HepG2 (cell line): ENCODE data around the gene NRSN2. TPM values are rescaled to one million over a fixed set of nuclear protein-coding genes. Genes with fewer than 3 reads are reported as not detected.

Source experiments
- BHLHE40 ChIP-seq: IDR thresholded peaks from 2 replicates; pipeline ENCODE4 v1.6.1; 2011; ENCODE audit warnings: low read length, improper control_type of control experiment
- FOXC1 ChIP-seq: sonication (generic); formaldehyde crosslinking; IDR thresholded peaks from 2 replicates; pipeline ENCODE4 v1.8.0; 2022; ENCODE audit warnings: mild to moderate bottlenecking, missing genetic modification reagents, borderline replicate concordance
- GTF3A ChIP-seq: sonication (generic); formaldehyde crosslinking; conservative IDR thresholded peaks from 2 replicates; pipeline ENCODE4 v1.4.0; 2020; ENCODE audit warnings: mild to moderate bottlenecking, missing genetic modification reagents
- ISL2 ChIP-seq: sonication (generic); formaldehyde crosslinking; IDR thresholded peaks from 2 replicates; pipeline ENCODE4 v1.5.0; 2020; ENCODE audit warnings: missing genetic modification reagents
- MYNN ChIP-seq: sonication (generic); formaldehyde crosslinking; IDR thresholded peaks from 2 replicates; pipeline ENCODE4 v1.4.0; 2020; ENCODE audit warnings: mild to moderate bottlenecking, low read depth, missing genetic modification reagents
- NFE2 ChIP-seq: sonication (generic); formaldehyde crosslinking; IDR thresholded peaks from 2 replicates; pipeline ENCODE4 v1.4.0; 2020; ENCODE audit warnings: missing genetic modification reagents
- RAD51 ChIP-seq: fragments of 450-650 bp; IDR thresholded peaks from 2 replicates; pipeline ENCODE4 v1.6.1; 2016; ENCODE audit warnings: borderline replicate concordance
- RFX5 ChIP-seq: IDR thresholded peaks from 2 replicates; pipeline ENCODE4 v1.6.1; 2011; ENCODE audit warnings: low read depth, low read length, improper control_type of control experiment
- RNF2 ChIP-seq: fragments of 450-650 bp; conservative IDR thresholded peaks from 2 replicates; pipeline ENCODE4 v1.6.1; 2016; ENCODE audit warnings: low read depth
- SMARCC2 ChIP-seq: fragments of 450-650 bp; IDR thresholded peaks from 2 replicates; pipeline ENCODE4 v1.6.1; 2017; ENCODE audit warnings: antibody characterized with exemption, mild to moderate bottlenecking
- XRCC5 ChIP-seq: fragments of 200-400 bp; formaldehyde crosslinking; optimal IDR thresholded peaks from 2 replicates; pipeline ENCODE3; 2017; ENCODE audit warnings: mild to moderate bottlenecking, low read length
- ZBTB21 ChIP-seq: sonication (generic); formaldehyde crosslinking; IDR thresholded peaks from 2 replicates; pipeline ENCODE4 v1.4.0; 2020; ENCODE audit warnings: missing genetic modification reagents
- ZFP1 ChIP-seq: IDR thresholded peaks from 2 replicates; pipeline ENCODE4 v1.6.1; 2016
- ZNF230 ChIP-seq: sonication (generic); formaldehyde crosslinking; IDR thresholded peaks from 2 replicates; pipeline ENCODE4 v1.4.0; 2020; ENCODE audit warnings: mild to moderate bottlenecking, missing genetic modification reagents
- ZNF335 ChIP-seq: sonication (generic); formaldehyde crosslinking; IDR thresholded peaks from 2 replicates; pipeline ENCODE4 v1.4.0; 2020; ENCODE audit warnings: missing genetic modification reagents
- ZNF788 ChIP-seq: sonication (generic); formaldehyde crosslinking; IDR thresholded peaks from 2 replicates; pipeline ENCODE4 v1.5.0; 2020; ENCODE audit warnings: mild to moderate bottlenecking, missing genetic modification reagents, borderline replicate concordance
- polyA plus RNA-seq, 8 experiments: library from polyadenylated mRNA; depleted of rRNA in 3 of 8; stranded (reverse) in 7 of 8; unstranded in 1 of 8; fragments of >200 nt; fragmentation: Illumina TruSeq in 4 of 8; extraction: Trizol in 4 of 8; gene quantifications; 2 replicates each; pipeline versions ENCODE4 v1.2.1 to v1.2.3, GENCODE V29; 2011 to 2016; ENCODE audit warnings: low read depth in 4 of 8, missing spikeins in 1 of 8, mixed read lengths in 1 of 8; ENCODE audit not compliant: insufficient read depth in 1 of 8
- total RNA-seq, 5 experiments: library from RNA; depleted of rRNA; stranded (reverse); fragments of >200 nt; fragmentation: Illumina TruSeq; extraction: Trizol; gene quantifications; 2 replicates each; pipeline ENCODE4 v1.2.3, GENCODE V29; 2016; ENCODE audit warnings: low read depth in 1 of 5
- TF ChIP-seq, protein P1 (sequence below): sonication (generic); formaldehyde crosslinking; IDR thresholded peaks from 2 replicates; pipeline ENCODE4 v1.4.0; 2020; ENCODE audit warnings: missing genetic modification reagents, borderline replicate concordance
- TF ChIP-seq, protein P2 (sequence below): sonication (generic); formaldehyde crosslinking; IDR thresholded peaks from 2 replicates; pipeline ENCODE4 v1.8.0; 2022; ENCODE audit warnings: missing genetic modification reagents, mild to moderate bottlenecking, borderline replicate concordance
- TF ChIP-seq, protein P3 (sequence below): sonication (generic); formaldehyde crosslinking; IDR thresholded peaks from 2 replicates; pipeline ENCODE4 v1.5.0; 2020; ENCODE audit warnings: missing genetic modification reagents
- TF ChIP-seq, protein P4 (sequence below): sonication (generic); formaldehyde crosslinking; IDR thresholded peaks from 2 replicates; pipeline ENCODE4 v1.4.0; 2020; ENCODE audit warnings: missing genetic modification reagents, borderline replicate concordance

NRSN2 gene
- total and polyA plus RNA-seq, 2 of the 13 experiments (the other 11 are each of a cell fraction or from before 2014, with no cell fraction given) = 32.3 to 49.4 TPM

DNA sequence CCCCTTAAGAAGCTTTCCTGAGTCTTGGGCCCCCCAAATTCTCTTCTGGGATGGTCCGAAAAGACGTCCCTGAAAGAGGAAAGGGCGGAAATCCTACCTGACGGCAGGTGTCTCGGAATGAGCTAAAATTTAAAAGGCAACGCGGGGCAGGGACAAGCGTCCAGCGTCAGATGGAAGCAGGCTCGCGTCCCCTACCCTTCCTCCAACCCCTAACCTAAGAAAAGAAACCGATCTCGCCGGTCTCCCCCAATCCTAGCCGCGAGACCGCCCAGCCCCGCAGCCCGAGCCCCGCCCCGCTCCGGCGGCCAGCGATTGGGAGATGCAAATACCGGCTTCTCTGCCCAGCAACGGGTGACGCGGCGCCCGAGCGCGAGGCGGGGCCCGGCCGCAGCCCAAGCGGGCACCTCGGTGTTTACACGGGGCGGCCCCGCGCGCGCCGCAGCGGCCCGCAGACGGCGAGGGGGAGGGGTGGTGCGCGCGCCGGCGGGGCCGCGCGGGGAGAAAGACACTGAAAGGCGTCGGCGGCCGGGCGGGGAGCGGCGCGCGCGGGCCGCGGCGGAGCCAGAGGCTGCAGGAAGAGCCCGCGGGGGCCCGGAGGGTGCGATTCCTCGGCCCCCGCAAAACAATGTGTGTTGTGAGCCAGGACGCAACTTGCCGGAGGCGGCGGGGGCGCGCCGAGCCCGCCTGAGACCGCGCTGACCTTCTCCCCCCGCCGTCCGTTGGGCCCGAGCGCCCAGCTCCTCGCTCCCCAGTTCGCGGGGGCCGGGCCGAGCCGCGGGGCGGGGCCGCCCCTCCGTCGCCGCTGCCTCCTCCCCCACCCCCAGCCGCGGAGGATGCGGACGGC, 21.6 kb upstream of the NRSN2 start, which contains the start of gene SOX12 (continued):
- TF ChIP-seq, protein P1, sequence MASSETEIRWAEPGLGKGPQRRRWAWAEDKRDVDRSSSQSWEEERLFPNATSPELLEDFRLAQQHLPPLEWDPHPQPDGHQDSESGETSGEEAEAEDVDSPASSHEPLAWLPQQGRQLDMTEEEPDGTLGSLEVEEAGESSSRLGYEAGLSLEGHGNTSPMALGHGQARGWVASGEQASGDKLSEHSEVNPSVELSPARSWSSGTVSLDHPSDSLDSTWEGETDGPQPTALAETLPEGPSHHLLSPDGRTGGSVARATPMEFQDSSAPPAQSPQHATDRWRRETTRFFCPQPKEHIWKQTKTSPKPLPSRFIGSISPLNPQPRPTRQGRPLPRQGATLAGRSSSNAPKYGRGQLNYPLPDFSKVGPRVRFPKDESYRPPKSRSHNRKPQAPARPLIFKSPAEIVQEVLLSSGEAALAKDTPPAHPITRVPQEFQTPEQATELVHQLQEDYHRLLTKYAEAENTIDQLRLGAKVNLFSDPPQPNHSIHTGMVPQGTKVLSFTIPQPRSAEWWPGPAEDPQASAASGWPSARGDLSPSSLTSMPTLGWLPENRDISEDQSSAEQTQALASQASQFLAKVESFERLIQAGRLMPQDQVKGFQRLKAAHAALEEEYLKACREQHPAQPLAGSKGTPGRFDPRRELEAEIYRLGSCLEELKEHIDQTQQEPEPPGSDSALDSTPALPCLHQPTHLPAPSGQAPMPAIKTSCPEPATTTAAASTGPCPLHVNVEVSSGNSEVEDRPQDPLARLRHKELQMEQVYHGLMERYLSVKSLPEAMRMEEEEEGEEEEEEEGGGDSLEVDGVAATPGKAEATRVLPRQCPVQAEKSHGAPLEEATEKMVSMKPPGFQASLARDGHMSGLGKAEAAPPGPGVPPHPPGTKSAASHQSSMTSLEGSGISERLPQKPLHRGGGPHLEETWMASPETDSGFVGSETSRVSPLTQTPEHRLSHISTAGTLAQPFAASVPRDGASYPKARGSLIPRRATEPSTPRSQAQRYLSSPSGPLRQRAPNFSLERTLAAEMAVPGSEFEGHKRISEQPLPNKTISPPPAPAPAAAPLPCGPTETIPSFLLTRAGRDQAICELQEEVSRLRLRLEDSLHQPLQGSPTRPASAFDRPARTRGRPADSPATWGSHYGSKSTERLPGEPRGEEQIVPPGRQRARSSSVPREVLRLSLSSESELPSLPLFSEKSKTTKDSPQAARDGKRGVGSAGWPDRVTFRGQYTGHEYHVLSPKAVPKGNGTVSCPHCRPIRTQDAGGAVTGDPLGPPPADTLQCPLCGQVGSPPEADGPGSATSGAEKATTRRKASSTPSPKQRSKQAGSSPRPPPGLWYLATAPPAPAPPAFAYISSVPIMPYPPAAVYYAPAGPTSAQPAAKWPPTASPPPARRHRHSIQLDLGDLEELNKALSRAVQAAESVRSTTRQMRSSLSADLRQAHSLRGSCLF = no peak
- TF ChIP-seq, protein P2, sequence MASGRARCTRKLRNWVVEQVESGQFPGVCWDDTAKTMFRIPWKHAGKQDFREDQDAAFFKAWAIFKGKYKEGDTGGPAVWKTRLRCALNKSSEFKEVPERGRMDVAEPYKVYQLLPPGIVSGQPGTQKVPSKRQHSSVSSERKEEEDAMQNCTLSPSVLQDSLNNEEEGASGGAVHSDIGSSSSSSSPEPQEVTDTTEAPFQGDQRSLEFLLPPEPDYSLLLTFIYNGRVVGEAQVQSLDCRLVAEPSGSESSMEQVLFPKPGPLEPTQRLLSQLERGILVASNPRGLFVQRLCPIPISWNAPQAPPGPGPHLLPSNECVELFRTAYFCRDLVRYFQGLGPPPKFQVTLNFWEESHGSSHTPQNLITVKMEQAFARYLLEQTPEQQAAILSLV = no peak; the same call in 1 of the 2 replicates
- TF ChIP-seq ZNF230 (CRISPR knock-in tag) = no peak
- TF ChIP-seq MYNN (CRISPR knock-in tag) = no peak; the same call in 1 of the 2 replicates
- TF ChIP-seq RAD51 = no peak
- TF ChIP-seq NFE2 (CRISPR knock-in tag) = no peak
- no peak for TF ChIP-seq RNF2
- no peak for TF ChIP-seq SMARCC2
- TF ChIP-seq RFX5 = peak; percentile 99
- TF ChIP-seq ZFP1 (CRISPR knock-in tag) = no peak
- TF ChIP-seq XRCC5 = no peak
- TF ChIP-seq ISL2 = no peak; the same call in none of the 2 replicates
- TF ChIP-seq, protein P3, sequence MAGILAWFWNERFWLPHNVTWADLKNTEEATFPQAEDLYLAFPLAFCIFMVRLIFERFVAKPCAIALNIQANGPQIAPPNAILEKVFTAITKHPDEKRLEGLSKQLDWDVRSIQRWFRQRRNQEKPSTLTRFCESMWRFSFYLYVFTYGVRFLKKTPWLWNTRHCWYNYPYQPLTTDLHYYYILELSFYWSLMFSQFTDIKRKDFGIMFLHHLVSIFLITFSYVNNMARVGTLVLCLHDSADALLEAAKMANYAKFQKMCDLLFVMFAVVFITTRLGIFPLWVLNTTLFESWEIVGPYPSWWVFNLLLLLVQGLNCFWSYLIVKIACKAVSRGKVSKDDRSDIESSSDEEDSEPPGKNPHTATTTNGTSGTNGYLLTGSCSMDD (CRISPR knock-in tag) = no peak
- no peak for TF ChIP-seq ZBTB21 (CRISPR knock-in tag)
- TF ChIP-seq ZNF335 (CRISPR knock-in tag) = no peak
- TF ChIP-seq BHLHE40 = peak; percentile 87
- TF ChIP-seq, protein P4, sequence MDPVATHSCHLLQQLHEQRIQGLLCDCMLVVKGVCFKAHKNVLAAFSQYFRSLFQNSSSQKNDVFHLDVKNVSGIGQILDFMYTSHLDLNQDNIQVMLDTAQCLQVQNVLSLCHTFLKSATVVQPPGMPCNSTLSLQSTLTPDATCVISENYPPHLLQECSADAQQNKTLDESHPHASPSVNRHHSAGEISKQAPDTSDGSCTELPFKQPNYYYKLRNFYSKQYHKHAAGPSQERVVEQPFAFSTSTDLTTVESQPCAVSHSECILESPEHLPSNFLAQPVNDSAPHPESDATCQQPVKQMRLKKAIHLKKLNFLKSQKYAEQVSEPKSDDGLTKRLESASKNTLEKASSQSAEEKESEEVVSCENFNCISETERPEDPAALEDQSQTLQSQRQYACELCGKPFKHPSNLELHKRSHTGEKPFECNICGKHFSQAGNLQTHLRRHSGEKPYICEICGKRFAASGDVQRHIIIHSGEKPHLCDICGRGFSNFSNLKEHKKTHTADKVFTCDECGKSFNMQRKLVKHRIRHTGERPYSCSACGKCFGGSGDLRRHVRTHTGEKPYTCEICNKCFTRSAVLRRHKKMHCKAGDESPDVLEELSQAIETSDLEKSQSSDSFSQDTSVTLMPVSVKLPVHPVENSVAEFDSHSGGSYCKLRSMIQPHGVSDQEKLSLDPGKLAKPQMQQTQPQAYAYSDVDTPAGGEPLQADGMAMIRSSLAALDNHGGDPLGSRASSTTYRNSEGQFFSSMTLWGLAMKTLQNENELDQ (CRISPR knock-in tag) = no peak
- peak; percentile 64 for TF ChIP-seq ZNF788
- 0 out of 2 replicates have a peak, but pooled peaks have one; percentile 33 for TF ChIP-seq GTF3A (CRISPR knock-in tag)
- TF ChIP-seq FOXC1 (CRISPR knock-in tag) = no peak
